ENCODE measurements around the gene TRIO.

Gene TRIO

DNA sequence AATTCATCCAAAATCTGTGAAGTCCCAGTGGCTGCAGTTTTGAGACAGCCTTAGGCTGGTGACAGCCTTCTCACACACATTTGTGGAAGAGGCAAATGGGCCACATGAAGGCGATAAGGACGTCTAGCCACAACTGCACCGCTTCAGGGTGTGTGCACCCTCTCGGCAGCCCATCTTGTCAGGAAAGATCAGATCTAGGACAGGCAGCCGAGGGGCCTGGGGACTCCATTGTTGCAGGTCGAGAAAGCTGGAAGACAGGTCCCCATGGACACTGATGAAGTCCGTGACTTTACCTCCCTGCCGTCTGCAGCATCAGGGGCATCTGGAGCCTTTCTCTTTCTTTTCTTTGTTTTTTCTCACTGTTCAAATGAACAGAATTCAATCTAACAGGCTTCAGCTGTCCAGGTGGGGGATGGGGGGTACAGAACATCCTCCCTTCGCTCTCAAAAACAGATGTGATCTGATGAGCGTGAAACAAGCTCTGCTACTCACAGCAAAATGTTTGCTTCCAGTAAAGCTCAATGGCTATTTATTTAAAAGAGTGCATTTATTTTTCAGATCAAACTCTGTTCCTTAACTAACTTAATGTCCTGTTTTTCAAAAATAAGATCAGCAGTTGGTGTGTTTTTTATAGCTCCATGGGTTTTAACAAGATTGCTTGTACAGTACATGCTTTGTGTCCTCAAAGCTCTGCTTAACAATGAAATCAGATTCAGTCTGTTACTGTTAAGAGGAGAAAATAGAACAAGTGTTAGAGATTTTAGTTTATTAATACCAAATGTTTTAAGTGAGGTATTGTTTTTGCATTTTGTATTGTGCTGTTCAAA lies 326.6 kb downstream of the TRIO start:
- Histone ChIP-seq H3K36me3 (ENCODE audit: control insufficient read depth in 2 of 2, insufficient read depth in 1 of 2, low read length in 2 of 2) (peaks cover 42 to 69% of the 10 kb centered on the region in 2 experiments), H3K4me1 (ENCODE audit: control insufficient read depth, insufficient read depth, low read length) (no peaks in the 10 kb centered on the region), H3K4me3 (ENCODE audit: low read depth, low read length) (no peak overlapping the region), H3K9me3 (ENCODE audit: control insufficient read depth, insufficient read depth, low read depth, low read length) (no peaks in the 10 kb centered on the region), H3K27ac (ENCODE audit: extremely low read depth, low read depth, low read length) (no peak overlapping the region)
- CTCF ChIA-PET = no interaction called here
- POLR2A ChIA-PET = no interaction called here
- TF ChIP-seq ZFHX2 (tag by site-specific recombination; conservative IDR thresholded peaks at IDR 0.05) = no peak
- TF ChIP-seq BCL11B (tag by site-specific recombination; IDR thresholded peaks at IDR 0.05; ENCODE audit: low read depth) = no peak
- no peak for TF ChIP-seq MZF1 (tag by site-specific recombination; IDR thresholded peaks at IDR 0.05; ENCODE audit: borderline replicate concordance)
- no peak for TF ChIP-seq ZNF580 (tag by site-specific recombination; IDR thresholded peaks at IDR 0.05)

- Histone ChIP-seq H3K27ac (ENCODE audit: extremely low read depth, low read depth, low read length) (no peak overlapping the region), H3K9me3 (ENCODE audit: control insufficient read depth, insufficient read depth, low read depth, low read length) (no peaks in the 10 kb centered on the region), H3K36me3 (ENCODE audit: control insufficient read depth in 2 of 2, insufficient read depth in 1 of 2, low read length in 2 of 2) (peaks cover 38 to 70% of the 10 kb centered on the region in 2 experiments), H3K4me3 (ENCODE audit: low read depth, low read length) (no peak overlapping the region), H3K4me1 (ENCODE audit: control insufficient read depth, insufficient read depth, low read length) (no peaks in the 10 kb centered on the region)
- ChIA-PET POLR2A (interaction anchor here (0.6 kb wide), 1 partner anchor 48 kb away, joined by 4 read pairs; no protein-coding TSS in a partner anchor), CTCF (interaction anchor here (0.5 to 1.0 kb wide), 2 partner anchors 9 to 10 kb away, joined by 3 read pairs; no protein-coding TSS in a partner anchor)
- TF ChIP-seq ZNF548 (tag by site-specific recombination; IDR thresholded peaks at IDR 0.05) = no peak
- TF ChIP-seq ZBTB1 (tag by site-specific recombination; IDR thresholded peaks at IDR 0.05) = no peak
- TF ChIP-seq ZNF626 (tag by site-specific recombination; IDR thresholded peaks at IDR 0.05) = no peak
- TF ChIP-seq ZNF10 (tag by site-specific recombination; IDR thresholded peaks at IDR 0.05) = no peak
Measured at GRCh38 chr5:14471507-14471906, 328.4 kb downstream of the TRIO start.

DNA sequence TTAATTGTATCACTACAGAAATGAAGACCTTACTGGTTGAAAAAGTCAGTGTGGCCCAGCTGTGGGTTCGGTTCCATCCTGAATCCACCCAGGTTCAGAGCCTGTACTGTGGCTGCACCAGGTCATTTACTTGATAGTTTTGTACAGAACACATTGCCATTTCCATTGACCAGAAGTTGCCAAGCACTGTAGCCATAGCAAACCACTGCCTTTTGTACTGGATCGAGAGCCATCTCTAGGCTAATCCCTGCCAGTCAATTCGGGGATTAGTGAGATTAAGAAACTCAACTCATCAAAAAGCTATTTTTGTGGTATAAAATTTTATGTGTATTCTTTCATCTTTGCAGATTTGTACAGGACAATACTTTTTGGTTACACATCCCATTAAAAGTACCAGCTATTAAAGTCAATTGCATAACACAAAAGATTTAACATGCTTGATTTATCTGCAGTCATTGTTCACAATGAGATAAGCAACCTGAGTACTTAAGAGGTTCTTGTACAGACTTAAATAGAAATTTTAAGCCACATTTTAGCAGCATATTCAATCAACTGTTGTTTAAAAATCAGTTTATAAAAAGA lies 329.9 kb downstream of the TRIO start:
- CTCF ChIA-PET = no interaction called here
- peak; percentile 89 for TF ChIP-seq PRDM6 (tag by site-specific recombination; IDR thresholded peaks at IDR 0.05)
- TF ChIP-seq ZNF664 (tag by site-specific recombination; IDR thresholded peaks at IDR 0.05) = no peak
- TF ChIP-seq ZNF138 (tag by site-specific recombination; IDR thresholded peaks at IDR 0.05; ENCODE audit: borderline replicate concordance) = no peak
- TF ChIP-seq ZNF510 (tag by site-specific recombination; IDR thresholded peaks at IDR 0.05; ENCODE audit: insufficient replicate concordance) = no peak
- TF ChIP-seq, protein P1, sequence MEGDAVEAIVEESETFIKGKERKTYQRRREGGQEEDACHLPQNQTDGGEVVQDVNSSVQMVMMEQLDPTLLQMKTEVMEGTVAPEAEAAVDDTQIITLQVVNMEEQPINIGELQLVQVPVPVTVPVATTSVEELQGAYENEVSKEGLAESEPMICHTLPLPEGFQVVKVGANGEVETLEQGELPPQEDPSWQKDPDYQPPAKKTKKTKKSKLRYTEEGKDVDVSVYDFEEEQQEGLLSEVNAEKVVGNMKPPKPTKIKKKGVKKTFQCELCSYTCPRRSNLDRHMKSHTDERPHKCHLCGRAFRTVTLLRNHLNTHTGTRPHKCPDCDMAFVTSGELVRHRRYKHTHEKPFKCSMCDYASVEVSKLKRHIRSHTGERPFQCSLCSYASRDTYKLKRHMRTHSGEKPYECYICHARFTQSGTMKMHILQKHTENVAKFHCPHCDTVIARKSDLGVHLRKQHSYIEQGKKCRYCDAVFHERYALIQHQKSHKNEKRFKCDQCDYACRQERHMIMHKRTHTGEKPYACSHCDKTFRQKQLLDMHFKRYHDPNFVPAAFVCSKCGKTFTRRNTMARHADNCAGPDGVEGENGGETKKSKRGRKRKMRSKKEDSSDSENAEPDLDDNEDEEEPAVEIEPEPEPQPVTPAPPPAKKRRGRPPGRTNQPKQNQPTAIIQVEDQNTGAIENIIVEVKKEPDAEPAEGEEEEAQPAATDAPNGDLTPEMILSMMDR (tag by site-specific recombination; IDR thresholded peaks at IDR 0.05) = no peak
- TF ChIP-seq BCL11B (tag by site-specific recombination; IDR thresholded peaks at IDR 0.05; ENCODE audit: low read depth) = peak; percentile 55; the same call in 1 of the 2 replicates
- TF ChIP-seq ZNF37A (tag by site-specific recombination; IDR thresholded peaks at IDR 0.05) = no peak
- TF ChIP-seq ZNF521 (tag by site-specific recombination; IDR thresholded peaks at IDR 0.05) = no peak
- TF ChIP-seq ZNF18 (tag by site-specific recombination; IDR thresholded peaks at IDR 0.05) = no peak
- no peak for TF ChIP-seq ZNF26 (tag by site-specific recombination; IDR thresholded peaks at IDR 0.05)
- TF ChIP-seq FEZF1 (tag by site-specific recombination; IDR thresholded peaks at IDR 0.05) = peak; percentile 14; the same call in 1 of the 2 replicates
- H3K4me1 ChIP-seq (ENCODE audit: control insufficient read depth, insufficient read depth, low read length) = no peaks in the 10 kb centered on the region
- H3K36me3 ChIP-seq (ENCODE audit: control insufficient read depth in 2 of 2, insufficient read depth in 1 of 2, low read length in 2 of 2) = peaks cover 45 to 72% of the 10 kb centered on the region in 2 experiments
- H3K4me3 ChIP-seq (ENCODE audit: low read depth, low read length) = no peak overlapping the region
- no peaks in the 10 kb centered on the region for H3K9me3 ChIP-seq (ENCODE audit: control insufficient read depth, insufficient read depth, low read depth, low read length)
- POLR2A ChIA-PET = no interaction called here
- H3K27ac ChIP-seq (ENCODE audit: extremely low read depth, low read depth, low read length) = no peak overlapping the region
